AG09319 (cell line): ENCODE results near the gene CAPZA1.

Experiments
- DNase-seq: peaks from one replicate; pipeline ENCODE4 v3.0.0-alpha.2; 2010; ENCODE audit warnings: low read depth; ENCODE audit errors: extremely low read depth
- TF ChIP-seq, protein P1 (sequence below): IDR thresholded peaks from 2 replicates; pipeline ENCODE4 v1.5.1; 2011; ENCODE audit warnings: low read depth, mild to moderate bottlenecking, inconsistent platforms, low read length, moderate library complexity

Gene CAPZA1

GRCh38 chr1:112707221-112708001 lies 87.8 kb downstream of the CAPZA1 start:
- peak; percentile 62 for DNase-seq
- TF ChIP-seq, protein P1, sequence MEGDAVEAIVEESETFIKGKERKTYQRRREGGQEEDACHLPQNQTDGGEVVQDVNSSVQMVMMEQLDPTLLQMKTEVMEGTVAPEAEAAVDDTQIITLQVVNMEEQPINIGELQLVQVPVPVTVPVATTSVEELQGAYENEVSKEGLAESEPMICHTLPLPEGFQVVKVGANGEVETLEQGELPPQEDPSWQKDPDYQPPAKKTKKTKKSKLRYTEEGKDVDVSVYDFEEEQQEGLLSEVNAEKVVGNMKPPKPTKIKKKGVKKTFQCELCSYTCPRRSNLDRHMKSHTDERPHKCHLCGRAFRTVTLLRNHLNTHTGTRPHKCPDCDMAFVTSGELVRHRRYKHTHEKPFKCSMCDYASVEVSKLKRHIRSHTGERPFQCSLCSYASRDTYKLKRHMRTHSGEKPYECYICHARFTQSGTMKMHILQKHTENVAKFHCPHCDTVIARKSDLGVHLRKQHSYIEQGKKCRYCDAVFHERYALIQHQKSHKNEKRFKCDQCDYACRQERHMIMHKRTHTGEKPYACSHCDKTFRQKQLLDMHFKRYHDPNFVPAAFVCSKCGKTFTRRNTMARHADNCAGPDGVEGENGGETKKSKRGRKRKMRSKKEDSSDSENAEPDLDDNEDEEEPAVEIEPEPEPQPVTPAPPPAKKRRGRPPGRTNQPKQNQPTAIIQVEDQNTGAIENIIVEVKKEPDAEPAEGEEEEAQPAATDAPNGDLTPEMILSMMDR = peak; percentile 88

GRCh38 chr1:112708002-112708448 lies 88.4 kb downstream of the CAPZA1 start:
- TF ChIP-seq, protein P1 = no peak
- DNase-seq = no peak

DNA sequence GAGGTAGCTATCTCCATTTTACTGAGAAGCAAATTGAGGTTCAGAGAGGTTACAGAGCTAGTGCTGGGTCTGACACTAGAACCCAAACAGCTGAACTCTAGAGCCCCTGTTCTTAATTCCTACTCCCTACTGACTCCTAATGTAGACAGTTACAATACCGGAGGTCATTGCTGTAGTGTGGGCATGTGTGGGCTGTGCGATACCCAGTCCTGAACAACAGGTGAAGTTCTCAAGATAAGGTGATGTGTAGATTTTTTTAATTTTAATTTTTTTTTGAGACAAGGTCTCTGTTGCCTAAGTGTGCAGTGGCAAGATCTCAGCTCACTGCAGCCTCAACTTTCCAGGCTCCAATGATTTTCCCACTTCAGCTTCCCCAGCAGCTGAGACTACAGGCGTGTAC lies 88.9 kb downstream of the CAPZA1 start:
- TF ChIP-seq, protein P1 = no peak
- no peak for DNase-seq

DNA sequence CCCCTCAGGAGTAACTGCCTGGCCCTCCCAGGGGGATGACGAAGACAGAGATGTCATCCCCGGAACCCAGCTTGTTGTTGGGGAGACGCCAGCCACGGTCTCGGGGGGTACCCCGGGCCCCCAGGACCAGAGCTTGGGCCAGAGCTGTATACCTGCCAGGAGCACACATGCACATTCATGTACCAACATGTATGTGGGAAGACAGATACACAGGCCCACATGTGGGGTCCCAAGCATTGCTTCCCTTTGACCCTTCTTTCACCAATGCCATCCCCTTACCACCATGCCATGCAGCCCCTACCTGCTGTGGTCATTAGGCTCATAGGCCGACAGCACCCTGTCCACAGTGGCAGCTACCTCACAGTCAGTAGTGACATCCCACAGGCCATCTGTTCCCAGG lies 90.5 kb downstream of the CAPZA1 start:
- TF ChIP-seq, protein P1 = no peak

DNA sequence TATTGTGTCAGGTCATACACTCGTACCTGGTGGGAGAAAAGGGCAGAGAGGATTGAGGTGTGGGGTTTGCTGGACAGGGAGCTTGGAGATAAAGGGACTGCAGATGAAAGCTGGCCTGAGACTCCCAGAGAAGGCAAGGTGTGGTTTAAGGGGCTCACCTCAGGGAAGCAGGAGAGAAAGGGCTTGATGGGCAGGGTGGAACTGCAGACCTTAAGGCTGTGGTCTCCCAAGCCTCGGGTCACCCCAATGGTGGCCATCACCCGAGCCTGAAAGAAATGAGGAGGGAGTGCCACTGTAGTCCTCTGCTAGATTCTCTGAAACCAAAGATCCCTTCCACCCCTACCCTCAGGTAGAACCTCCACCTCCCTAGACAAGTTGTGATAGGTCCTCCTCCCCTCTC lies 91.0 kb downstream of the CAPZA1 start:
- TF ChIP-seq, protein P1 = no peak
- no peak for DNase-seq

More for the DNA sequence above, 90.5 kb downstream of the CAPZA1 start:
- DNase-seq = no peak

DNA sequence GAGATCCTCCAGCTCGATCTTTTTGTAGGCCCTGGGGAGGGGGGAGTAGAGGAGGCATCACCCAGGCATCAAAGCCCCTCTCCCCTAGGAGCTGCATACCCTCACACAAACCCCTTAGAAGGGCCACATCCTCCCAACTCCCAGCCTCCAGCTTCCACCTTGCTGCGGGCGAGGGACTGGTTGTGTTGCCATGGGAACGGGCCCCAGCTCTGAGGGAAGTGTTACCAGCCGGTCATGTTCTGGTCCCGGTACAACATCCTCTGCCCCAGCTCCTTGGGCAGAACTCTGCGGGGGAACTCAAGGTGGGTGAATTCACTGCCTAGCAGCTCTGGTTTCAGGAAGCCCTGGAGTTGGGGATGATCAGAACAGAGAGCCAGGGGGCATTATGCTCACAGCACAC lies 91.4 kb downstream of the CAPZA1 start:
- no peak for DNase-seq
- TF ChIP-seq, protein P1 = no peak

GRCh38 chr1:112711670-112712069 lies 92.0 kb downstream of the CAPZA1 start:
- TF ChIP-seq, protein P1 = no peak

More at GRCh38 chr1:112711670-112712069, 92.0 kb downstream of the CAPZA1 start:
- no peak for DNase-seq
